AML-193 (cell line): ENCODE measurements around the gene BICC1.

Experiments
- DNase-seq, 2 experiments: peaks; one replicate each; lab custom pipeline; 2025; lab: John Stamatoyannopoulos, UW

Gene BICC1

DNA sequence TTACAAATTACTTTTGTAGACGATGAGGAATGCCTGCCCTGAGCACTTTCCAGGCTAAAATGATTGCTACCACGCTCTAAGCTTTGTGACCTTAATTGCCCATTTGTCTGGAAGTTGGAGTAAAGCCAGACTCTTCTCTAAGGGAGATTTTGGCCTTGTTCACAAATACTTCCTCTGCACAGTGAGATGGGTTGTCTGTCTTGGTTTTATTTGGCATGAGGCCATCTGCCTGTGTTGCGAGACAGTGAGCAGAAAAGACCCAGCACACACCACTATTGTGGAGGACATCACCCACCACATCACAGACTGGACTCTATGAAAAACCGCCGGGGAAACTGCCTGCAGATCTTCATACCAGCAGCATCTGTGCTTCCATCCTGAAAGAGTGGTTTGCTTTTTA, 138.4 kb downstream of the BICC1 start:
- DNase-seq = no peak

DNA sequence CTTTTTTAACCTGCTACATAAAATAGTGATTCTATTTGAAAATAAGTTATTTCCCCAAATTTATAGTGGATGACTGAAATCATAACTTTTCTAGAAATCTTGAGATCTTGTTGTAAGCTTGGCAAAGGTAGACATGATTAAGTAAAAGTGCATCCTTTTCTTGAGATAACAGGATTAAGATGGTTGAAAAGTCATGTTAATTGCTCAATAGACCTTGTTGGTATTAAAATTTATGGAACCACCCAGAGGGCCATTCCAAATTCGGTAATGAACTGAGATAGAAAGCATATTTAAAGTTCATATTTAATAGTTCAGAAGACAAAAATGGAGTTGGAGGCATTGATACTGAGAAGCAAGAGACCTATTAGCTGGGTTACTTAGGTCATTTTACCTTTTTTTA, 139.1 kb downstream of the BICC1 start:
- DNase-seq = no peak

DNA sequence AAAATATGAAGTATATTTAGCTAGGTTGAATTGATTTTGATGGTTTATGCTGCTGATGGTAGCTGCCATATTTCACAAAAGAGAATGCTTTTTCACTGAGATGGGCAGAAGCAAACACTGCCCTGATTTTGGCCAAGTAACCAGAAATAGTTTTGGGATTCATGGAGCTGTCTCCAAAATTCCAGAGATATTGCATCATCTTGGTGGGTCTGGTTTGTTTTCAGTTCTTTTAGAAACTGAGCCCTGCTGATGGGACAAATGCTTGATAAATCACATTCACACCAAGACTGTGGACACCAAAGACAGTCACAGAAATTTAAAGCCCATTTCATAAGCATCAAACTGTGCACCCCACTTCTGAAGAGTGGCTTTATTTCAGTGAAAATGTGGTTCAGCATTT, 140.5 kb downstream of the BICC1 start:
- DNase-seq = no peak

DNA sequence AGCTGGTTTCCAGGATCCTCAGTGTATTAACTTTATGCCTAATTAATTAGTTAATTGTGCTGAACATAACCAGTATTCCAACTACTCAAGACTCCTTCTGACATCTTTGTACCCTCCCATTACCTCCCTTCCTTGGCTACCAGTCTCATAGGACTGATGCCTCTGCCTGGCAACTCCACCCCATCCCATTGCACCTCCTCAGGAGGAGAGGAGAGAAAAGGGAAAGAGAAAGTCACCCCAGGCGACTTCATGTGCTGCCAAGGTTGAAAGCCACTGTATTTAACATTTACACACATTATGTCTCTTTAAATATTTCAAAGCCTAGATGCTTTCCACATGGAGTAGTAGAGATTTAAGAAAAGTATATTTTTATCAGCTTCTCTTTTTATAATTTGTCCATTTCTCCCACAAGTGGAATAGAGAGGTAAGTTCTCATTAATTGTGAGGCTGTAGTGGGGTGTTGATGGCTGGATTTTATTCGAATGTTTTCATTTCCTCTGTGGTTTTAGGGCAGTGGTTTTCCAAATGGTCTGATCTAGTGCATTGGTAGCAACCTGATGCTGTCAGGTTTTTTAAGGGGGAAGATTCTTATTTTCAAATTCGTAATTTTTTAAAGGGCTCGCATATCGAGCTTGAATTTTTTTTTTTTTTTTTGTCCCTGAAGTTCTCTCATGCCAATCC, 148.0 kb downstream of the BICC1 start:
- no peak for DNase-seq

DNA sequence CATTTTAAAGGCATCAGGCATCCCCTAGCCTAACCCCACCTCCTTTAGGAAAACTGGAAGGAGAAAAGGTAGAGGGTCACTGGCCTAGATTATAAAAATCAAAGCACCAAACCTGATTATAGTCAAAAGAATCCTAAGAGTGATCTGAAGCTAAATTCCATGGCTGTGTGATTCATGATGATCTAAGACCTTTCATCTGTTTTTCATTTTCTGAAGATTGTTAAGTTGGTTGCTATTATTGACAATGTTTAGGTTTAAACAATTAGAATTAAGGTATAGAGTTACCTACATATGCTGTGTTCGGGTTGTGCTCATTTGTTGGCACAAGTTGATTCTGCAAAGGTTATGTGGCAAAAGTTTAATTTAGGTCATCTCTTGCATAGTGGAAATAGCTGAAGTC, 148.7 kb downstream of the BICC1 start:
- no peak for DNase-seq

- DNase-seq = no peak
These were observed 149.2 kb downstream of the BICC1 start for GRCh38 chr10:58661902-58662301.

DNA sequence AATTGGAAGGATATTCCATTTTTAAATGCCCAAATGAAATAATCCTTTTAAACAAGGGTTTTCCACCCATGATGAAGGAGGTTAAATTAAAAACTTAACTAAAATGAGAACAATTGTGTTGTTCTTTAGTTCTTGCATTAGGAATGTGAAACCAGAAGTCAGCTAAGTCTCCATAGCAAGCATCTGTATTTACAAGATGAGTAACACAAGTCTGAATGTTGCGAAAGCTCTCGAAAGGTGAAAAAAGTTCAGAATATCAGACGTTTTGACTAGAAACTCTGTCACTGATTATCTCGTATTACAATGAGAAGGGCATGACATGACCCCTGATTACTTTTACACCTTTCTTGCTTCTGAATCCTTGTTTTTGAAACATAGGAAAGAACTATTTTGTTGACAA, 149.6 kb downstream of the BICC1 start:
- DNase-seq = no peak

DNA sequence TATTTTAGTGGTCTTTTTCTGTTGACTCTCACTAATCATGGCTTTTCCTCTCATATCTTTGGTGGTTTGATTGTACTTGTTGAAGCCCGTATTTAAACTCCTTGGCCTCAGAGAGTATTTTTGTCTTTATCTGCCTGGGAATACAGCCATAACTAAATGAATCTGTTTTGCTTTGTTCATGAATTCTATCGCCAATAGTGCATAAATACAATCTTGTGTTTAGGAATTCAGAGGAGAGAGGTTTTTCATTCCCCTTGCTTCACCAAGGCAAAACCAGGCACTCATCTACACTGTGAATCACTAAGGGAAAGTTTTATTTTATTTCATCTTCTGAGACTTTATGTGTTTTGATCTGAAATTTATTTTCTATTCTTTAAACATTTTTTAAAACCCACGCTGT, 152.7 kb downstream of the BICC1 start:
- no peak for DNase-seq

GRCh38 chr10:58666024-58666423, 153.4 kb downstream of the BICC1 start:
- no peak for DNase-seq

- no peak for DNase-seq
These were observed 155.1 kb downstream of the BICC1 start for GRCh38 chr10:58667658-58668310.

DNA sequence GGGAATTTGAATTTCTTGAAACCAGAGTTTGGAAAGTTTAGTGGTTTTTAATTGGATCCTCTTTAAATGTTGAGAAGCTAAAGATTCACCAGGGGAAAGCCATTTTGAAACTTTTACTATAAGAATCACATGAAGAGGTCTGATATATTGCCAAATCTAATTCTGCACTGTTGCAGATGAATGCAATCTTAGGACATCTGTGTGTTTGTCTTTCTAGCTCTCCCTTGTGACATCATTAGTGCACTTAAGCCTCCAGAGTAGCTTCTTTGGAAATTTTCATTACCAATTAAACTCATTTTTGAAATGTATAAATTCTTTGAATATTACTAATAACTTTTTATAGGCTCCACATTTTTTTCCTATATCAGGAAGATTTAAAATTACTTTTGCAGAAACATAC, 160.2 kb downstream of the BICC1 start:
- DNase-seq = no peak

- DNase-seq = no peak
These were observed 161.6 kb downstream of the BICC1 start for GRCh38 chr10:58674251-58674650.

DNA sequence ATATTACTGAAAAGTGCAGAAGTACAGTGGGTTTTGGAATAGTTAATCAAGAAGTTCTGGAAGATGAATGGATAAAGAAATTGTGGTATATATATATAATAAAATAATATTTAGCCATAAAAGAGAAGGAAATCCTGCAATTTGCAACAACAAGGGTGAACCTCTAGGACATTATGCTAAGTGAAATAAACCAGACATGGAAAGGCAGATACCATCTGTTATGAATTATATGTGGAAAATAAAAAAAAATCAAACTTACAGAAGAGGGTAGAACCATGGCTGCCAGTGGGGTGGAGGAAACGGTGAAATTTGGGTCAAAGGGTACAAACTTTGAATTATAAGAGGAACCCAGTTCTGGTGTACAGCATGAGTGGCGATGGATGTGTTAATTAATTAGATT, 162.6 kb downstream of the BICC1 start:
- no peak for DNase-seq

- no peak for DNase-seq
These were observed 178.9 kb downstream of the BICC1 start for GRCh38 chr10:58691528-58691927.

- no peak for DNase-seq
These were observed 181.2 kb downstream of the BICC1 start for GRCh38 chr10:58693919-58694318.

GRCh38 chr10:58695022-58695421, 182.3 kb downstream of the BICC1 start:
- no peak for DNase-seq

GRCh38 chr10:58696736-58697135, 184.1 kb downstream of the BICC1 start:
- no peak for DNase-seq

DNA sequence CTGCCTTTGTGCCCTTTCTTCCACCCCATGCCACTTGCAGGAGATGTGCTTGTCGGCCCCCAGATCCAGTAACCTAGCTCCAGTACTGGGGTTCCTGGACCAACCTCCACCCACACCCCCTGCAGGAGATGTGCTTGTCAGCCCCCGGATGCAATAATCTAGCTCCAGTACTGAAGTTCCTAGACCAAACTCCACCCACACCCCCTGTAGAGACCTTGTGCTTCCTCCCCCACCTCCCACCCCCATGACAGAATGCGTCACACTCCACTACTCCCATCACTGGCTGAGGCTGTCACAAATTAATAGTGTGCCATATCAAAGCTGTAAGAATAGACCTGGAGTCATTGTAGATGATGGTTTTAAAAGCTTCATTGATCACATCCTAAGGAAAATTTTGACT, 185.0 kb downstream of the BICC1 start:
- no peak for DNase-seq

- no peak for DNase-seq
These were observed 186.2 kb downstream of the BICC1 start for GRCh38 chr10:58698777-58699356.

DNA sequence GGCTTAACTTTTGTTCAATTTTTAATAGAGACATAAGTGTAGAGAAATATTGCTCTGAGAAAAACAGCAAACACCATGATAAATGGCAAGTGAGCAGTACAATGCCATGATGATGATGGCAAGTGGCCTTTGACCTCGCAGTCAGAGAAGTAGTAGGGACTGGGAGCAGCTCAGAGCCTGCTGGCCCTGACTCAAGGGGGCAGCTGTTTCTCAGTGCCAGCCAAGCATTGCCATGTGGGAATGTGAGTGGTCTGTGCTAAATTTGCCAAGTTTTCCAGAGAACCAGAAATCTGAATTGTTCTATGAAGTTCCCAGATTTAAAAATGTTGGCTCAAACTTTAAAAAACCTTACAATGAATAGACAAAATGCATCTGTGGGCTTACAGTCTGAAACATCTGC, 187.9 kb downstream of the BICC1 start:
- no peak for DNase-seq

DNA sequence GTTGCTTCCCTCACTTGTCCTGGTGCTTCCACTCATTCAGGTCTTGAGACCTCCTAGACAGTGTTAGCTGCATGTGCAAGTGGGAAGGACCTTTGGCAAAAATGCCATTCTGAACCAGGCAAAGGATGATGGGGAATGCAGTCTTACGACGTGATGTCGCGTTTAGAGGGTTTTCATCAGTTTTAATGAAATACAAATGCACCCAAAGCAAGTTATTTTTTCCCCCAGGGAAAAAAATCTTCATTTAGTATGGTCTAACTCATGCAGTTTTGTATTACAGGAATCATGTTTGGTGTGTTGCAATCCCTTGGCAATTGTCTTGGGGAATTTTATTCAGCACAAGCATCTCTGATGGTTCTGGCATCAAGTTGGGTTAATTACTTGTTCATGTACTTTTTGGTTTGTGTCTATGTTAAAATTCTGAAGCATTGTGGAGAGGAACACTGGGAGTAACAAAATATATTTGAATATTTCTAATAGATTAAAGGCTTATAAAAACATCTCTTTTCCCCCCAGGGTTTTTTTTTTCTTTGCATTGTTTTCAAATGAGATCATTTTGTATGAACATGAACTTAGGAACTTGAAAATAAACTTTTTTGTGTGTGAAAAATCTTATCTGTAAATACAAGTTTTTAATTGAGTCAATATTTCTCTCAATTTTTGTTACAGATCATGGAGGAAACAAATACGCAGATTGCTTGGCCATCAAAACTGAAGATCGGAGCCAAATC, 188.9 kb downstream of the BICC1 start:
- no peak for DNase-seq

GRCh38 chr10:58704226-58704625, 191.6 kb downstream of the BICC1 start:
- no peak for DNase-seq

GRCh38 chr10:58704671-58705141, 192.0 kb downstream of the BICC1 start:
- no peak for DNase-seq
